IMR-90 (cell line): ENCODE data around the gene KCTD3. TPM values are rescaled to one million over a fixed set of nuclear protein-coding genes. Genes with fewer than 3 reads are reported as not detected.

ENCODE experiments used
- ATAC-seq: fragments of 200-7000 bp; cut with Tn5 transposase; 2 replicates; pipeline ENCODE4 v1.9.1; 2020; ENCODE audit warnings: low read depth, mild to moderate bottlenecking, moderate library complexity
- BruUV-seq: library from RNA; stranded (reverse); fragments of 400-500 nt; replicated peaks from 2 replicates; lab custom pipeline; 2021; lab: Mats Ljungman, UMichigan
- CTCF ChIA-PET: fragments of 300-600 bp; formaldehyde crosslinking; extraction: SDS; loops from one replicate; lab custom pipeline; 2021; ENCODE audit warnings: antibody characterized with exemption; lab: Yijun Ruan, JAX
- POLR2A ChIA-PET: fragments of 300-600 bp; sonication (Branson Sonifier 250); formaldehyde crosslinking; loops from one replicate; lab custom pipeline; 2022; ENCODE audit warnings: antibody characterized with exemption; ENCODE audit not compliant: unreplicated experiment; lab: Charles Lee
- DNase-seq: peaks from one replicate; pipeline ENCODE4 v3.0.0; 2013
- H2AFZ ChIP-seq: replicated peaks from 2 replicates; pipeline ENCODE3; 2013; ENCODE audit warnings: low read length, mild to moderate bottlenecking; ENCODE audit not compliant: poor library complexity
- H2AK5ac ChIP-seq: 2 replicates; pipeline ENCODE4 v1.6.1; 2013; ENCODE audit warnings: low read depth, low read length, inconsistent platforms
- H2AK9ac ChIP-seq: replicated peaks from 2 replicates; pipeline ENCODE3; 2013; ENCODE audit warnings: mild to moderate bottlenecking, low read depth, low read length, moderate library complexity; ENCODE audit not compliant: poor library complexity
- H2BK120ac ChIP-seq: 2 replicates; pipeline ENCODE4 v1.6.1; 2013; ENCODE audit warnings: low read depth, low read length, inconsistent platforms
- H2BK15ac ChIP-seq: 3 replicates; pipeline ENCODE4 v1.6.1; 2013; ENCODE audit warnings: low read depth, low read length, inconsistent platforms
- H2BK20ac ChIP-seq: 2 replicates; pipeline ENCODE4 v1.6.1; 2013; ENCODE audit warnings: low read depth, mild to moderate bottlenecking, inconsistent platforms, low read length, moderate library complexity
- H2BK5ac ChIP-seq: 2 replicates; pipeline ENCODE4 v1.6.1; 2013; ENCODE audit warnings: mild to moderate bottlenecking, low read depth, low read length, inconsistent platforms; ENCODE audit not compliant: poor library complexity, severe bottlenecking
- H3K14ac ChIP-seq: replicated peaks from 2 replicates; pipeline ENCODE4 v1.6.1; 2013; ENCODE audit warnings: low read depth, low read length, inconsistent platforms
- H3K18ac ChIP-seq: 2 replicates; pipeline ENCODE4 v1.6.1; 2013; ENCODE audit warnings: low read depth, low read length, control low read depth
- H3K23ac ChIP-seq: 2 replicates; pipeline ENCODE4 v1.6.1; 2013; ENCODE audit warnings: low read depth, low read length, inconsistent platforms
- H3K27ac ChIP-seq: 2 replicates; pipeline ENCODE4 v1.5.1; 2013; ENCODE audit warnings: mild to moderate bottlenecking, control low read depth, low read length; ENCODE audit not compliant: insufficient read depth
- H3K27me3 ChIP-seq: 2 replicates; pipeline ENCODE4 v1.6.1; 2013; ENCODE audit warnings: low read length; ENCODE audit not compliant: control insufficient read depth, insufficient read depth
- H3K36me3 ChIP-seq: 2 replicates; pipeline ENCODE4 v1.6.1; 2013; ENCODE audit warnings: low read length, mixed read lengths; ENCODE audit not compliant: control insufficient read depth, insufficient read depth
- H3K4ac ChIP-seq: 2 replicates; pipeline ENCODE4 v1.6.1; 2013; ENCODE audit warnings: low read depth, low read length, inconsistent platforms
- H3K4me1 ChIP-seq: 2 replicates; pipeline ENCODE4 v1.6.1; 2013; ENCODE audit warnings: low read length, mixed read lengths; ENCODE audit not compliant: control insufficient read depth, insufficient read depth
- H3K4me2 ChIP-seq: 2 replicates; pipeline ENCODE4 v1.6.1; 2013; ENCODE audit warnings: low read depth, mild to moderate bottlenecking, control low read depth, low read length, moderate library complexity
- H3K4me3 ChIP-seq: 2 replicates; pipeline ENCODE4 v1.5.1; 2013; ENCODE audit warnings: low read depth, mild to moderate bottlenecking, control low read depth, low read length, moderate library complexity; ENCODE audit not compliant: insufficient read depth
- H3K56ac ChIP-seq: 2 replicates; pipeline ENCODE4 v1.6.1; 2013; ENCODE audit warnings: low read length, inconsistent platforms; ENCODE audit not compliant: insufficient read depth; ENCODE audit errors: extremely low read depth
- H3K79me1 ChIP-seq, 2 experiments: 2 replicates each; pipeline ENCODE4 v1.6.1; 2013; ENCODE audit warnings: low read length in 2 of 2, inconsistent platforms in 1 of 2, low read depth in 1 of 2
- H3K9ac ChIP-seq: 2 replicates; pipeline ENCODE4 v1.6.1; 2013; ENCODE audit warnings: low read depth, low read length, control low read depth
- H3K9me1 ChIP-seq: 2 replicates; pipeline ENCODE4 v1.6.1; 2013; ENCODE audit warnings: low read length, inconsistent platforms; ENCODE audit not compliant: insufficient read depth
- H3K9me3 ChIP-seq: 2 replicates; pipeline ENCODE4 v1.6.1; 2013; ENCODE audit warnings: low read length; ENCODE audit not compliant: control insufficient read depth, insufficient read depth
- H4K20me1 ChIP-seq: 2 replicates; pipeline ENCODE4 v1.6.1; 2013; ENCODE audit warnings: low read length, inconsistent platforms; ENCODE audit not compliant: insufficient read depth
- H4K5ac ChIP-seq: 2 replicates; pipeline ENCODE4 v1.6.1; 2013; ENCODE audit warnings: mild to moderate bottlenecking, low read depth, low read length, control low read depth
- H4K8ac ChIP-seq, 2 experiments: 2 replicates each; pipeline ENCODE4 v1.6.1; 2013; ENCODE audit warnings: low read depth in 2 of 2, low read length in 2 of 2, control low read depth in 1 of 2, inconsistent platforms in 1 of 2
- H4K91ac ChIP-seq: 2 replicates; pipeline ENCODE4 v1.6.1; 2013; ENCODE audit warnings: low read depth, low read length, inconsistent platforms; ENCODE audit not compliant: insufficient read depth
- CHD1 ChIP-seq: IDR thresholded peaks from 2 replicates; pipeline ENCODE4 v1.6.1; 2012; ENCODE audit warnings: low read depth, low read length, improper control_type of control experiment
- NFE2L2 ChIP-seq: fragments of 150-350 bp; IDR thresholded peaks from 2 replicates; pipeline ENCODE4 v1.6.1; 2016; ENCODE audit warnings: low read depth, mild to moderate bottlenecking, low read length
- SMC3 ChIP-seq: fragments of 150-350 bp; IDR thresholded peaks from 2 replicates; pipeline ENCODE4 v1.6.1; 2016; ENCODE audit warnings: low read depth, mild to moderate bottlenecking, antibody characterized with exemption, low read length, moderate library complexity
- WGBS, 2 experiments: methylation state at CpG; one replicate each; pipeline versions ENCODE4 v1.1.5 to v1.1.7; 2013; ENCODE audit warnings: missing lambda C conversion rate in 2 of 2; ENCODE audit not compliant: insufficient read length in 1 of 2; ENCODE audit errors: extremely low coverage in 2 of 2; 5-methylcytosine and 5-hydroxymethylcytosine counted together
- dilution Hi-C: fragments of 300-500 bp; cut with HindIII; formaldehyde crosslinking; loops from one replicate; pipeline ENCODE4 v1.14.3; 2018; ENCODE audit warnings: low sequenced_read_pairs; ENCODE audit not compliant: unreplicated experiment
- in situ Hi-C: fragments of 300-500 bp; cut with MboI; formaldehyde crosslinking; loops from 3 replicates; pipeline ENCODE4 v1.14.3; 2019; ENCODE audit warnings: low sequenced_read_pairs, inconsistent platforms, mixed read lengths
- intact Hi-C: fragments of 100-400 bp; cut with micrococcal nuclease; formaldehyde crosslinking; loops from 2 replicates; pipeline ENCODE4 v1.10.0; 2022
- polyA plus RNA-seq, 3 experiments: library from polyadenylated mRNA; depleted of rRNA; stranded (reverse); fragments of >200 nt; gene quantifications; 2 replicates each; pipeline ENCODE4 v1.2.3, GENCODE V29; 2012; ENCODE audit warnings: low replicate concordance in 1 of 3
- total RNA-seq: library from RNA; depleted of rRNA; stranded (reverse); fragments of >200 nt; gene quantifications from 2 replicates; pipeline ENCODE4 v1.2.3, GENCODE V29; 2012
- TF ChIP-seq, protein P1 (sequence below): fragments of 150-350 bp; IDR thresholded peaks from 2 replicates; pipeline ENCODE4 v1.6.1; 2017; ENCODE audit warnings: mild to moderate bottlenecking, antibody characterized with exemption, low read length, low read depth

KCTD3 gene
- total and polyA plus RNA-seq, 2 of the 4 experiments (the other 2 are of a cell fraction) = 43.6 to 49.5 TPM

DNA sequence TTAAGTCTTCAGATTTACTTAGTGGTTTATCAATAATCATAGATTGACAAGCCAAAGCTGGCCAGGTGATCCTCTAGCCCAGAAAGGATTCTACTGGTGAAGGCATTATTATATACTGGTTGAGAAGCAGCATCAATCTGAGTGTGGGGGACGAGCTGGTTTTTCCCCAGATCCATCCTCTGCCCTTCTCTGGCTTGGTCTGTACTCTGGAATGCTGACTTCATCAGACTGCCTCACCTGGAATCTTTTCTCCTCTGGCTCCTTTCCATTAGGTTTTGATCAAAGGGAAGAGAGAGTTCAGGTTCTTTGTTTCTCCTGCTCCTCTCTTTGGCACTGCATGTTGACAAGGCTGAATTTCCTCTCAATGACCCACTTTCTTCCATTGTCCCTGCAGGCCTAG, 93.9 kb downstream of the KCTD3 start:
- dilution Hi-C loops = no loop called here
- ChIA-PET CTCF (no interaction called here), POLR2A (no interaction called here)
- no peak overlapping the region for H2BK15ac ChIP-seq
- no peaks in the 10 kb centered on the region for H3K9me1 ChIP-seq
- no peak overlapping the region for H2AK9ac ChIP-seq
- H2AK5ac ChIP-seq = no peak overlapping the region
- peaks cover 2% of the 10 kb centered on the region; the same call in 1 of the 2 replicates for H3K4me1 ChIP-seq
- no peak overlapping the region for H4K8ac ChIP-seq
- H3K14ac ChIP-seq = no peak overlapping the region
- no peak overlapping the region for H3K4ac ChIP-seq
- H3K79me1 ChIP-seq = no peaks in the 10 kb centered on the region
- BruUV-seq = no TSS peak
- no CpG with 5 or more reads among the region's 1 CpG for WGBS, 2 experiments
- no peak overlapping the region for H3K27ac ChIP-seq
- no peak overlapping the region for H2BK120ac ChIP-seq
- no peak overlapping the region for H3K56ac ChIP-seq
- intact Hi-C loops = no loop called here
- no peak overlapping the region for H2AFZ ChIP-seq
- no peak overlapping the region for H2BK5ac ChIP-seq
- H4K91ac ChIP-seq = no peak overlapping the region
- no peak overlapping the region for H3K9ac ChIP-seq
- DNase-seq = no peak
- no peak overlapping the region for H3K23ac ChIP-seq
- no peak for TF ChIP-seq NFE2L2
- no peak for TF ChIP-seq SMC3
- TF ChIP-seq, protein P1, sequence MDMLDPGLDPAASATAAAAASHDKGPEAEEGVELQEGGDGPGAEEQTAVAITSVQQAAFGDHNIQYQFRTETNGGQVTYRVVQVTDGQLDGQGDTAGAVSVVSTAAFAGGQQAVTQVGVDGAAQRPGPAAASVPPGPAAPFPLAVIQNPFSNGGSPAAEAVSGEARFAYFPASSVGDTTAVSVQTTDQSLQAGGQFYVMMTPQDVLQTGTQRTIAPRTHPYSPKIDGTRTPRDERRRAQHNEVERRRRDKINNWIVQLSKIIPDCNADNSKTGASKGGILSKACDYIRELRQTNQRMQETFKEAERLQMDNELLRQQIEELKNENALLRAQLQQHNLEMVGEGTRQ = no peak
- TF ChIP-seq CHD1 = no peak
- H3K9me3 ChIP-seq = no peaks in the 10 kb centered on the region
- no peak for ATAC-seq
- no peaks in the 10 kb centered on the region for H4K20me1 ChIP-seq
- H3K27me3 ChIP-seq = no peaks in the 10 kb centered on the region
- H3K4me3 ChIP-seq = no peak overlapping the region
- in situ Hi-C loops = no loop called here
- H3K18ac ChIP-seq = no peak overlapping the region
- no peak overlapping the region for H3K4me2 ChIP-seq
- H4K5ac ChIP-seq = no peak overlapping the region
- H3K36me3 ChIP-seq = no peaks in the 10 kb centered on the region
- no peak overlapping the region for H2BK20ac ChIP-seq
